Sigmoid colon (tissue), 3 donors: ENCODE measurements around the gene DNASE2.

Source experiments
- CTCF ChIP-seq, 4 experiments: fragments of 450-650 bp in 3 of 4; fragments of 200-600 bp in 1 of 4; IDR thresholded peaks; one replicate each; pipeline ENCODE4 v1.5.1; 2016 to 2019; ENCODE audit warnings: antibody characterized with exemption in 4 of 4, mild to moderate bottlenecking in 3 of 4, moderate library complexity in 2 of 4
- POLR2A ChIP-seq, 2 donors: fragments of 450-650 bp; IDR thresholded peaks; one replicate each; pipeline ENCODE4 v1.6.1; 2016; ENCODE audit warnings: antibody characterized with exemption in 2 of 2, mild to moderate bottlenecking in 2 of 2, moderate library complexity in 2 of 2

GRCh38 chr19:12881172-12881808 is at the start of gene DNASE2:
- TF ChIP-seq CTCF (IDR thresholded peaks at IDR 0.05) (no peak), POLR2A (IDR thresholded peaks at IDR 0.05) (peak; percentile 58 to 66)
